GM19324 (cell line): Measurements from ENCODE around the gene SAT2.

Experiments used
- ATAC-seq: cut with Tn5 transposase; IDR thresholded peaks from one replicate; pipeline ENCODE4 v1.9.1; 2021; ENCODE audit warnings: mild to moderate bottlenecking, moderate library complexity; ENCODE audit not compliant: unreplicated experiment, low FRiP score

SAT2 gene

GRCh38 chr17:7577327-7578199 lies 50.1 kb downstream of the SAT2 start:
- no peak for ATAC-seq

GRCh38 chr17:7576432-7576937 lies 51.1 kb downstream of the SAT2 start:
- ATAC-seq = no peak
